ELR (cell line): Measurements from ENCODE around the gene PLA2G2E.

ENCODE experiments used
- DNase-seq: peaks from one replicate; pipeline ENCODE4 v3.0.0-alpha.2; 2015; ENCODE audit warnings: low read depth

PLA2G2E gene

GRCh38 chr1:19923137-19923952, at the start of gene PLA2G2E:
TSS of gene PLA2G2E (minus strand) at chr1:19923617. CDS start at chr1:19923559, 58 bp downstream.
- DNase-seq, result no peak

- DNase-seq, result no peak
Observed at GRCh38 chr1:19971664-19972063, 48.2 kb upstream of the PLA2G2E start.

- no peak for DNase-seq
Observed at GRCh38 chr1:19969898-19970660, 46.7 kb upstream of the PLA2G2E start.

- no peak for DNase-seq
Observed at GRCh38 chr1:19967808-19968207, 44.4 kb upstream of the PLA2G2E start.

- no peak for DNase-seq
Observed at GRCh38 chr1:19964542-19964941, 41.1 kb upstream of the PLA2G2E start.

- no peak for DNase-seq
Observed at GRCh38 chr1:19963636-19964035, 40.2 kb upstream of the PLA2G2E start.

- DNase-seq, result no peak
Observed at GRCh38 chr1:19960591-19960990, 37.2 kb upstream of the PLA2G2E start.

GRCh38 chr1:19957779-19958178, 34.4 kb upstream of the PLA2G2E start:
- no peak for DNase-seq

- no peak for DNase-seq
Observed at GRCh38 chr1:19955534-19956170, 32.2 kb upstream of the PLA2G2E start.

- no peak for DNase-seq
Observed at GRCh38 chr1:19954059-19954458, 30.6 kb upstream of the PLA2G2E start.

- peak; percentile 78 for DNase-seq
Observed at GRCh38 chr1:19949016-19949415, 25.6 kb upstream of the PLA2G2E start.

GRCh38 chr1:19946971-19947370, 23.6 kb upstream of the PLA2G2E start:
- DNase-seq, result no peak

GRCh38 chr1:19946331-19946751, 22.9 kb upstream of the PLA2G2E start:
- DNase-seq, result no peak

- no peak for DNase-seq
Observed at GRCh38 chr1:19945914-19946313, 22.5 kb upstream of the PLA2G2E start.

GRCh38 chr1:19942657-19943056, 19.2 kb upstream of the PLA2G2E start:
- no peak for DNase-seq

GRCh38 chr1:19942088-19942487, 18.7 kb upstream of the PLA2G2E start:
- no peak for DNase-seq

- DNase-seq, result no peak
Observed at GRCh38 chr1:19941206-19941568, 17.8 kb upstream of the PLA2G2E start.

- no peak for DNase-seq
Observed at GRCh38 chr1:19940486-19941205, 17.2 kb upstream of the PLA2G2E start.

- no peak for DNase-seq
Observed at GRCh38 chr1:19938472-19938871, 15.1 kb upstream of the PLA2G2E start.

- DNase-seq, result no peak
Observed at GRCh38 chr1:19936061-19936750, 12.8 kb upstream of the PLA2G2E start.

- no peak for DNase-seq
Observed at GRCh38 chr1:19934336-19934735, 10.9 kb upstream of the PLA2G2E start.

- no peak for DNase-seq
Observed at GRCh38 chr1:19932866-19933265, 9.4 kb upstream of the PLA2G2E start.
